GM19328 (cell line): ENCODE results near the gene CDK9.
"Not testable (repeated sequence)": the region's sequence is repeated elsewhere in the genome, so short reads cannot be mapped to it uniquely, and the experiment has no call there.

Source experiments
- ATAC-seq: cut with Tn5 transposase; IDR thresholded peaks from one replicate; pipeline ENCODE4 v1.9.1; 2021; ENCODE audit warnings: mild to moderate bottlenecking, moderate library complexity; ENCODE audit not compliant: unreplicated experiment

Gene CDK9

GRCh38 chr9:127779136-127779981, 6.5 kb upstream of the CDK9 start:
- no peak for ATAC-seq

GRCh38 chr9:127780126-127780885, 5.5 kb upstream of the CDK9 start:
- ATAC-seq: no peak

DNA sequence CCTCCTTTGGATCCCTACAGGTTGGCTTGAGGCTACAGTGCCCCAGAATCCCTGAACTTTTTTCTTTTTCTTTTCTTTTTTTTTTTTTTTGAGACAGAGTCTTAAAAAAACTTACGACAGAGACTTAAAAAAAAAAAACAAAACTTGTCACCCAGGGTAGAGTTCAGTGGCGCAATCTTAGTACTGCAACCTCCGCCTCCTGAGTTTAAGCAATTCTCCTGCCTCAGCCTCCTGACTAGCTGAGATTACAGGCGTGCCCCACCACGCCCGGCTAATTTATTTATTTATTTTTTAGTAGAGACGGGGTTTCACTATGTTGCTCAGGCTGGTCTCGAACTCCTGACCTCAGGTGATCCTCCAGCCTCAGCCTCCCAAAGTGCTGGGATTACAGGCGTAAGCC, 4.9 kb upstream of the CDK9 start:
- not testable (repeated sequence) for ATAC-seq

- no peak for ATAC-seq
Measured at GRCh38 chr9:127781806-127782205, 4.0 kb upstream of the CDK9 start.

DNA sequence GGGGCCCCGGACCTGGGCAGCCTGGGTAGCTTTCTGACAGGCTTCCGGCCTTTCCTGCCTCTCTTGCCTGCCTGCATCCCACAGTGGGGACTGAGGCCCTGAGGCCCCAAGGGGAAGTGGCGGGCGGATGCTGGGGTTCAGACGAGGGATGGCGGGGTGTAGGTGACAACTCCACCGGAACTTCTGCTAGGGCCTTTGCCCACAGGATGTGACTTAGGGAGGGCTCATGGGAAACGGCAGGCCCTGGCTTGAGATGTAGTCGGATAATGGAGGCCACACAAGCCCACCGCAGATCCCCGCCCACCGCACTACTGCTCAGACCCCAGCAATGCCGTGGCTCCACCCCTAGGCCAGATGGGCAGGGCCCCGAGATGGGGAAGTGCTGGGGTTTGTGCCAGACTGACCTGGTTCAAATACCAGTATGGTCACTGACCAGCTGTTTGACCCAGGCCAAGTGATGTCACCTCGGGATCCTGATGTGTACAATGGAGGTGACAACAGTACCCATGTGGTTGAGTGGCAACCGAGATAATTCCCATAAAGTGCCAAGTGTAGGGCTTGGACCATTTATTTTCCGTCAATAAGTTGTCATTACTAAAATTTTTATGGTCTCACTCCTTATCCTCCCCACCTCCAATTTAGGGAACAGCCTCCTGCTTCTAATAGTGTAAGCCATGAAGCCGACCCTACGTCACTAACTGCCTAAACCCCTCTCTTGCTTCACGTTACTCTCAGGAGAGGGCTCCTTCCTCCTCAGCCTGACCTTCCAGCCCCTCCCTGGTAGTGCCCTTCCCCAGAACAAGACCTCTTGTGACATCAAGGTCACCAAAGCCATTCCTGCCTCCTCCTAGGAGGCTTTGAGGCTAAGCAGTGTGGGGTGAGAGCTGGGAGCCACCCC, 2.5 kb upstream of the CDK9 start:
- no peak for ATAC-seq

GRCh38 chr9:127785023-127785932, 556 bp upstream of the CDK9 start:
- ATAC-seq: peak; percentile 45

GRCh38 chr9:127786773-127787104, 905 bp downstream of the CDK9 start:
- no peak for ATAC-seq

DNA sequence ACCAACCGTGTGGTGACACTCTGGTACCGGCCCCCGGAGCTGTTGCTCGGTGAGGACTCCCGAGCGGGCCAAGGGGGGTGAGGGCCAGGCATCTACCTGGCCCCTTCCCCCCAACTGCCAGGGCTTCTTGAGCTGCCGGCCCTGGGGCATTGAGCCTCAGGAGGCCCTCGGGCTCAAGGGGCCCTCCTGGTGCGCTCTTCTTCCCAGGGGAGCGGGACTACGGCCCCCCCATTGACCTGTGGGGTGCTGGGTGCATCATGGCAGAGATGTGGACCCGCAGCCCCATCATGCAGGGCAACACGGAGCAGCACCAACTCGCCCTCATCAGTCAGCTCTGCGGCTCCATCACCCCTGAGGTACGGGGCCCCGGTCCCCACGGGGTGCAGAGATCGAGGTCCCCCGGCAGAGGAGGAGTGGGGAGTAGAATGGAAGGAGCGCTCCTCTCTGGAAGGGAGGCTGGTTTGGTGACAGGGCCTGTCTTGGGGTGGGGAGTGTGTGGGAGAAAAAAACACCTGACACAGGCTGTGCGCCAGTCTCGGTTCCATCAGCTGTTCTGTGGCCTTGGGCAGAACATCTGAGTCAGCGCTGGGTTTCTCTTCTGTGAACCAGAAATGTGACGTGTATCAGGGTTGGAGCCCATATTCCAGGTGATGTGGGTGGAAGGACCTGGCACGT, 2.6 kb downstream of the CDK9 start:
- ATAC-seq: no peak

DNA sequence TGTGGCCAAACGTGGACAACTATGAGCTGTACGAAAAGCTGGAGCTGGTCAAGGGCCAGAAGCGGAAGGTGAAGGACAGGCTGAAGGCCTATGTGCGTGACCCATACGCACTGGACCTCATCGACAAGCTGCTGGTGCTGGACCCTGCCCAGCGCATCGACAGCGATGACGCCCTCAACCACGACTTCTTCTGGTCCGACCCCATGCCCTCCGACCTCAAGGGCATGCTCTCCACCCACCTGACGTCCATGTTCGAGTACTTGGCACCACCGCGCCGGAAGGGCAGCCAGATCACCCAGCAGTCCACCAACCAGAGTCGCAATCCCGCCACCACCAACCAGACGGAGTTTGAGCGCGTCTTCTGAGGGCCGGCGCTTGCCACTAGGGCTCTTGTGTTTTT, 3.3 kb downstream of the CDK9 start:
- ATAC-seq: no peak

DNA sequence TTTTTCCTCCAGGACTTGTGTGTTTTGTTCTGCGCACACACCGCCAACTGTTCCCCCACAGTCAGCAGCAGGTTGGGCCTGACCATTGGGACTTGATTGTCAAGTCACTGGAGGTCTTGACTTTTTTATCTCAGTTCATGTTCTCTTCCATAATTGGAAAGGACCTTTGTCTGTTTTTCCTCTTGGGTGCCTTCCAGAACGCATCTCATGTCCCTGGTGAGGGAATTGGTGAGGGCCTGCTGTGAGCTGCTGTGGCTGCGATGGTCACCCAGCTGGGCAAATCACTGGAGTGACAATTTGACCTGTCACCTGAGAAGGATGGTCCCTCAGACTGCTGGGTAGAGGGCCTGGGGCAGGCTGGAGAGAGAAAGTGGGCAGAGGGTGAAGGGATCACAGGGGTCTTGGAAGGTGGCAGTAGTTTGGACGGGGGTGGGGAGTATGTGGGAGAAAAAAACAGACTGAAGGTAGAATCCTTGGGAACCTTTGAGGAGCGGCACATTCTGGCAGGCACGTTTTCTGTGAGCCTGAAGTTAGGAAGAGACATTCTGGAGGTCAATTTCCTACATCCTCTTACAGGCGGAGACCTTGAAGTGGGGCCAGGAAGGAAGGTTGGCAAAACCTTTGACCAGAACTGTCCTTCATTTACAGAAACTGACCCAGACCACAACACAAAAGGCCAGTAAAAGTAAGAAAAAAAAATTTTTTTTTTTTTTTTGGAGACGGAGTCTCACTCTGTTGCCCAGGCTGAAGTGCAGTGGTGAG, 4.4 kb downstream of the CDK9 start:
- ATAC-seq: no peak

DNA sequence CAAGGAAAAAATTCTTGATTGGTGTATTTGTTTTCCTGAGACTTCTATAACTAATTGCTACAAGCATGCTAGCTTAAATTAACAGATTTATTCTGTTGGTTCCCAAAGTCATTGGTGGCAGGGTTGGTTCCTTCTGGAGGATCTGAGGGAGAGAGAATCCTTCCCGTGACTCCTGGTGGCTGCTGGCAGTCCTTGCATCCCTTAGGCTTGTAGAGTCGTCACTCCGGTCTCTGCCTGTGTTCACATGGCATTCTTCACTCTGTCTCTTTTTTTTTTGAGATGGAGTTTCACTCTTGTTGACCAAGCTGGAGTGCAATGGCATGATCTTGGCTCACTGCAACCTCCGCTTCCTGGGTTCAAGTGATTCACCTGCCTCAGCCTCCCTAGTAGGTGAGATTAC, 5.3 kb downstream of the CDK9 start:
- no peak for ATAC-seq

GRCh38 chr9:127792417-127793031, 6.7 kb downstream of the CDK9 start:
- ATAC-seq: no peak

GRCh38 chr9:127793093-127793708, 7.4 kb downstream of the CDK9 start:
- no peak for ATAC-seq

GRCh38 chr9:127794001-127794791, 8.4 kb downstream of the CDK9 start:
- ATAC-seq: no peak

DNA sequence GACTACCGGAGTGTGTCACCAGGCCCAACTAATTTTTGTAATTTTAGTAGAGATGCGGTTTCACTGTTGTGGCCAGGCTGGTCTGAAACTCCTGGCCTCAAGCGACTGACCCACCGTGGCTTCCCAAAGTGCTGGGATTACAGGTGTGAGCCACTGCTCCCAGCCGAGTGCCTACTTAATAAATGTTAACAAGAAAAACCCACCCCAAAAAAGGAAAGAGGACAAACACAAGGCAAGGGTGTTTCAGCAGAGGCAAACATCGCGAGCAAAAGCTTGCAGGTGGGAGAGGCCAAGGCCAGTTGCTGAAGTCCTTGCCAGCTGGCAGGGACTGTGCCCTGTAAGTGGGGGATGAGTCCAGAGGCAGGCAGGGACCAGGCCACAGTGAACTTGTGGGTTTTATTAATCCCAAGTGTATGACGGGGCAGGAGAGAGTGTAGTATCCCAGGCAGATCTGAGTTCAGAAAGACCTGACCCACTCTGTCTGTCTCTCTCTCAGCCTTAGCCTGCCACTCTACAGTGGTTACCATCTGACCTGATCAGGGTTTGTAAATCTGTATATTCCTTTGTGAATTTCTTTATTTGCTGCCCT, 10.5 kb downstream of the CDK9 start:
- ATAC-seq: no peak

DNA sequence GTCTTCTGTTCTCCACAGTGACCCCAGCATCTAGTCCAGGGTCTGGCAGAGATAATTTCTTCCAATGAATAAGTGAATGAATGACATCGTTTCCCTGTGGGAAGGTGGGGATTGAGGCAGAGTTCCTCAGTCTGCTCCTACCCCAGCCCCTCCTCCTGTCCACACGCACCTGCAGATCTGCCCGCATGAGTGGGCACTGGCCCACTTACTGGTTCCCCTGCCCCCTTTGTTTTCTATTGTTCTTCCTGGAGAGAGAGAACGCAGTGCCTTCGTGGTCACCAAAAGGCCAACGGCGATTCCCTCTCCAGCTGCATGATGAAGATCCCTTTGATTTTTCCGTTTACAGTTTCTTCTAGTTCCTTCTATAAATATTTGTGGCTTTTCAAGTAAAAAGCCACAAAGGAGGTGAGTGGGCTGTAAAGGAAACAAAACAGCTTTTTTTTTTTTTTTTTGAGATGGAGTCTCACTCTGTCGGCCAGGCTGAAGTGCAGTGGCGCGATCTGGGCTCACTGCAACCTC, 11.1 kb downstream of the CDK9 start:
- no peak for ATAC-seq
